ENCODE results near the gene ADRA2C. TPM values are rescaled to one million over a fixed set of nuclear protein-coding genes. Genes with fewer than 3 reads are reported as not detected.

The ADRA2C gene
- total RNA-seq, 4 donors from 2014 or later: 0.85 to 8.9 (median 4.4) TPM

DNA sequence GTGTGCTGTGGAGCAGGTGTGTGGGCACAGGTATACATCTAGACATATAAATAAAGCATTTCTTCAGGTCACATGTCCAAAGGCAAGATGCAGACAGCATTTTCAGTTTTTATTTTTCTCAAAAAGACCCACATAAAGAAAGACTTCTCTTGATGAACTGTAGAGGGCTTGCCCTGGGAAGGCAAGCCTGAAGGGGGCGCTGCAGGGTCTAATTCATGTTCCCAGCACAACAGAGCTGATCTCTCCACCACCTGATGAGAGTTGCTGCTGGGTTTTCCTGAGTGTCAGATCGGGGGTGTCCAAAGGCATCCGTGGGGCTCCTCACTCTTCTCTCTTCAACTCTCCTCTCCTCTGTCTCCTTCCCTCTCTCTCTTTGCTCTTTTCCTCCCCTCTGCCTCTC, 26.6 kb downstream of the ADRA2C start:
- TF ChIP-seq, protein P1, sequence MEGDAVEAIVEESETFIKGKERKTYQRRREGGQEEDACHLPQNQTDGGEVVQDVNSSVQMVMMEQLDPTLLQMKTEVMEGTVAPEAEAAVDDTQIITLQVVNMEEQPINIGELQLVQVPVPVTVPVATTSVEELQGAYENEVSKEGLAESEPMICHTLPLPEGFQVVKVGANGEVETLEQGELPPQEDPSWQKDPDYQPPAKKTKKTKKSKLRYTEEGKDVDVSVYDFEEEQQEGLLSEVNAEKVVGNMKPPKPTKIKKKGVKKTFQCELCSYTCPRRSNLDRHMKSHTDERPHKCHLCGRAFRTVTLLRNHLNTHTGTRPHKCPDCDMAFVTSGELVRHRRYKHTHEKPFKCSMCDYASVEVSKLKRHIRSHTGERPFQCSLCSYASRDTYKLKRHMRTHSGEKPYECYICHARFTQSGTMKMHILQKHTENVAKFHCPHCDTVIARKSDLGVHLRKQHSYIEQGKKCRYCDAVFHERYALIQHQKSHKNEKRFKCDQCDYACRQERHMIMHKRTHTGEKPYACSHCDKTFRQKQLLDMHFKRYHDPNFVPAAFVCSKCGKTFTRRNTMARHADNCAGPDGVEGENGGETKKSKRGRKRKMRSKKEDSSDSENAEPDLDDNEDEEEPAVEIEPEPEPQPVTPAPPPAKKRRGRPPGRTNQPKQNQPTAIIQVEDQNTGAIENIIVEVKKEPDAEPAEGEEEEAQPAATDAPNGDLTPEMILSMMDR (IDR thresholded peaks at IDR 0.05; ENCODE audit: low read depth): no peak

DNA sequence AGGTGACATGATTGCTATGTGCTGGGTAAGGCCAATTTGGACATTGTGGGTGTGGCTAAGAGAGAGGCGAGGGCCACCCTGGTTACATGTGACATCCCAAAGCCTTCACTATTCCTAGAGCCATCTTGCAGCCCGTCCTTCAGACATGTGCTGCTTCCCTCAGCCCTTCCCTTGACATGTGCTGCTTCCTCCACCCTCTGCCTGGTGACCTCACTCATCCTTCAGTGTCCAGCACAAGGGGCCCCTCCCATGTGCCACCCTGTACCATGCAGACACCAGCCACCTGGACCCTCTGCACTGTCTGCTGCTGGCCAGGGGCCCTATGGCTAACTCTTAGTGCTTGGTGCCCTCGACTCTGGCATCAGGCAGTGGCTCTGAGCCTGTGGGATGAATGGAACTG, 27.4 kb downstream of the ADRA2C start:
- TF ChIP-seq, protein P1 (IDR thresholded peaks at IDR 0.05; ENCODE audit: low read depth): no peak

DNA sequence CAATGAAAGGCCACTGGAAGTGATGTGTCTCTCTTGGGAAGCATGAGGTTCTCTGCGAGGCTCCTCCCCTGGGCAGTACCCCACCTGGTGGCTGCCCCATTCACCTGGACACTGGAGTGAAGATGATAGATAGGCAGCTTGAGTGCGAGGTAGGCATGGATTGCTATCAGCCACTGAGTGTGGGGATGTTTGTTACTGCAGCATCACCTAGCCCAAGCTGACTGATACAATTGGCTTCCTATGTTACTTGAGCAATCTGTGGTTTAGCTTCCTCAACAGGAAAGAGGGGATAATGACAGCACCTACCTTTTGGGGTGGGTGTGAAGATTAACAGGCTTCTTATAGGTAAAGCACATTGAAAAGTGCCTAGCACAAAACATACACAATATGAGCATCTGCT, 30.8 kb downstream of the ADRA2C start:
- TF ChIP-seq, protein P1 (IDR thresholded peaks at IDR 0.05; ENCODE audit: low read depth): no peak

DNA sequence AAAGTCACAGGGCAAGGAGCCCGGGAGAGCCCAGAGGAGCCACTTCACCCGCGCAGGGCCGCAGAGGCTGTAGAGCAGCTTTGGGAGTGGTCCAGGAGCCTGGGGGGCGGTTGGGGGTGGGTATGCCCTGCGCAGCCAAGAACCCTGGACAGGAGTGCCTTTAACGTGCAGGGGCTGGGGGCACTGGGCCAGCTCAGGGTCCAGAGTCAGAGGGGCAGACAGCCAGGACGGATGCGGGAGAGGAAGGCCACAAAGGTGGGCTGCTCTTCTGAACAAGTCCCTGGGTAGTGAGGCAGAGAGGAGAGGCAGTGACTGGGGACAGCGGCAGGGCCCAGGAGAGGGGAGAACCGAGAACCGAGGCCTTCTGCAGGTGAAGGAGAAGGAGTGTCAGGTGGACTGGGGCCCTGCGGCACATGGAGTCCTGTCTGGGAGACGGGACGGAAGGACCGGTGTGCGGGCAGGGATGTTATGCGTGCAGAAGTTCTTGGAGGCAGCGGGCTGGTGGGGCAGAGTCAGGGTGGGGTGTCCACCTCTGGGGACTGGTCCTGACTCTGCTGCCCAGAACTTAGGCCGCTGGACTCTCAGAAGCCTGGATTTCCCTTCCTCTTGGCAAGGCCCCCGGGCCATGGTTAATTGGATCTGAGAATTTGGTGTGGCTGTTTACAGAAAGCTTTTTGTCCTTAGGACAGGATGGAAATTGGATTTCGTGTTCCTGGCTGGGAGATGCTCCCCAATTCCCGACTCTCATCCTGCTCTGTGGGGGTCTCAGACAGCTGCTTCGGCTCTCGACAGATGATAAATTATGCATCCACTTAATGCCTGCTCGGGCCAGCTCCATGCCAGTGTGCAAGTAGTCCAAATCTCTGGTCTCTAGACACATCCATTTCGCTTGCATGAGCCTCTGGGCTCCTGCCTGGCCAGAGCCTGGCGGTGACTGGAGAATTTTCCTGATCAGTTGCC, 31.9 kb downstream of the ADRA2C start:
- TF ChIP-seq, protein P1 (IDR thresholded peaks at IDR 0.05; ENCODE audit: low read depth): no peak

DNA sequence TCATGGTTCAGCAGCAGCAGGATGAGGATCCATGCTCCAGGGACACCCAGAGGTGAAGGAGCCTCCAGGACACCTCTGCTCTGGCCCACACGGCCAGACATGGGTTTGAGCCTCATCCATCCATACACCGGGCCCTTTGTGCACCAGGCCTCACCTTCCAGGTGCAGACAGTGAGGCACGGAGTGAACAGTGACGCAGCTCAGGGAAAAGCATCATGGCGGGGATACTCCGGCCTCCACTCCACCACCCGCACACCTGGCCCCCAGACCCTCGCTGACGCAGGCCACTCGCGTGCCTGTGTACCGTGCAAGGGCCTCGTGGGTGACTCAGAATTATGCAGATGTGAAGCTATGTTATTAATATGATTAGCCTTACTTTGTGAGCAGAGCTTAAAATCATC, 33.3 kb downstream of the ADRA2C start:
- TF ChIP-seq, protein P1 (IDR thresholded peaks at IDR 0.05; ENCODE audit: low read depth): no peak

DNA sequence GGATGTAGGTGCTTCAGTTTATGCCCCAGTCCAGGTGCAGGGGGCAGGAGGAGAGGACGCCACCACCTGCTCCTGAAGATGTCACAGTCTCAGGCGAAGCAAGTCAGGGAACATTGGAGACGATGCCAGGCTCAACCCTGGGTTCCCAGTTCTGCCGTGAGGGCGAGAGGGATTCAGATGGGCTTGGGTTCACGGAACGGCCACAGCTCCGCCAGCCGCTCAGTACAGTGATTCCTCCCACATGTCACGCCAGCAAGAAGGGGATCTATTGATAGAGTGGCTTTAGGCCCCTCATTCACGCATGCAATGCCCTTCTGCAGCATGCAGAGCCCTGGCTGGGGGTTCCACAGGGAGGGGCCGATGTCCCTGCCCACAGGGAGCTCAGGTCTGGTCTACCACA, 34.2 kb downstream of the ADRA2C start:
- TF ChIP-seq, protein P1 (IDR thresholded peaks at IDR 0.05; ENCODE audit: low read depth): no peak

DNA sequence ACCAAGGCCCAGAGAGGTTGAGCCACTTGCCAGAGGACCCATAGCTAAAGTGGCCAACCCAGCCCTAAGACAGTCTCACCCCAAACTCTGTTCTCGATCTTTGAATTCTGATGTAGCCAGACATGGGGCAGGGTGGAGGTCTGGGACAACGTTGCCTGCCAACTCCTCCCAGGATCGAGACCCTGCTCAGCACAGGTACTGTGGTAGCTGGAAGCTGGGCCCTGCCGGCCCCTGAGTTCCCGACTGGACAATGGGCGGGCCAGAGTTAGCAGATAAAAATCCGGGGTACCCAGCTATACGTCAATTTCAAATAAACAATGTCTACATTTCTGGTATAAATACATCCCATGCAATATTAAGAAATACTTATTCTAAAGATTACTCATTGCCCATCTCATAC, 35.3 kb downstream of the ADRA2C start:
- TF ChIP-seq, protein P1 (IDR thresholded peaks at IDR 0.05; ENCODE audit: low read depth): no peak

Measured in subcutaneous adipose tissue (tissue), 4 donors.